HCT116 (cell line): ENCODE data around the gene CLEC4C. TPM values are rescaled to one million over a fixed set of nuclear protein-coding genes. Genes with fewer than 3 reads are reported as not detected.

Experiments used
- ATAC-seq: fragments of 200-7000 bp; cut with Tn5 transposase; 2 replicates; pipeline ENCODE4 v1.9.1; 2020; ENCODE audit warnings: mild to moderate bottlenecking, moderate library complexity
- BruUV-seq: library from RNA; stranded (reverse); fragments of 400-500 nt; replicated peaks from 2 replicates; lab custom pipeline; 2021; lab: Mats Ljungman, UMichigan
- CTCF ChIA-PET: fragments of 300-600 bp; sonication (Branson Sonifier 250); formaldehyde crosslinking; loops from one replicate; lab custom pipeline; 2021; ENCODE audit warnings: antibody characterized with exemption; lab: Charles Lee
- POLR2A ChIA-PET: fragments of 300-600, 350-600 bp; sonication (Branson Sonifier 250); formaldehyde crosslinking; loops from one replicate; lab custom pipeline; 2021; ENCODE audit warnings: antibody characterized with exemption; lab: Charles Lee
- RAD21 ChIA-PET, 2 experiments: fragments of 300-600 bp; sonication (Branson Sonifier 250); formaldehyde crosslinking; loops; one replicate each; lab custom pipeline; 2023; ENCODE audit warnings: low total read pairs in 2 of 2; ENCODE audit not compliant: uncharacterized antibody in 2 of 2, unreplicated experiment in 2 of 2, low non-redundant PET in 1 of 2; lab: Charles Lee
- DNase-seq: peaks from one replicate; pipeline ENCODE4 v3.0.0-alpha.2; 2010; ENCODE audit warnings: low read depth, low spot score
- H2AFZ ChIP-seq: fragments of 200-600 bp; shearing (Covaris generic), sonication (generic); 2 replicates; pipeline ENCODE4 v1.6.1; 2017; ENCODE audit warnings: low read depth, mixed run types, mixed read lengths, antibody characterized with exemption, low read length; ENCODE audit not compliant: poor library complexity, severe bottlenecking
- H3K27ac ChIP-seq: 2 replicates; pipeline ENCODE4 v1.5.1; 2012; ENCODE audit warnings: low read depth, low read length
- H3K27me3 ChIP-seq: fragments of 200-600 bp; sonication (generic); 2 replicates; pipeline ENCODE4 v1.6.1; 2016; ENCODE audit warnings: mixed run types, low read length, mixed read lengths; ENCODE audit not compliant: insufficient read depth
- H3K36me3 ChIP-seq, 2 experiments: fragments of 200-500 bp in 1 of 2; fragments of 200-600 bp in 1 of 2; sonication (Bioruptor generic) in 1 of 2; sonication (generic) in 1 of 2; 2 replicates each; pipeline versions ENCODE4 v1.5.1 to v1.6.1; 2014 to 2016; ENCODE audit warnings: low read length in 2 of 2, inconsistent platforms in 1 of 2, mixed read lengths in 1 of 2, mixed run types in 1 of 2; ENCODE audit not compliant: insufficient read depth in 2 of 2, control insufficient read depth in 1 of 2
- H3K4me1 ChIP-seq, 2 experiments: fragments of 200-600 bp in 1 of 2; sonication (generic) in 1 of 2; 2 replicates each; pipeline versions ENCODE4 v1.5.1 to v1.6.1; 2012 to 2017; ENCODE audit warnings: low read length in 2 of 2, inconsistent platforms in 1 of 2, mild to moderate bottlenecking in 1 of 2, mixed read lengths in 1 of 2, mixed run types in 1 of 2, moderate library complexity in 1 of 2; ENCODE audit not compliant: insufficient read depth in 2 of 2, control insufficient read depth in 1 of 2
- H3K4me2 ChIP-seq: fragments of 200-600 bp; sonication (generic); 2 replicates; pipeline ENCODE4 v1.6.1; 2017; ENCODE audit warnings: mixed run types, low read length, mixed read lengths
- H3K4me3 ChIP-seq, 2 experiments: fragments of 200-600 bp in 1 of 2; sonication (generic) in 1 of 2; replicated peaks in 1 of 2; 2 replicates each; pipeline ENCODE4 v1.5.1; 2011 to 2016; ENCODE audit warnings: low read length in 2 of 2, control low read depth in 1 of 2, low read depth in 1 of 2, mild to moderate bottlenecking in 1 of 2, mixed read lengths in 1 of 2, mixed run types in 1 of 2
- H3K79me2 ChIP-seq: fragments of 200-600 bp; sonication (generic); 2 replicates; pipeline ENCODE4 v1.6.1; 2017; ENCODE audit warnings: mild to moderate bottlenecking, mixed run types, low read length, moderate library complexity, mixed read lengths; ENCODE audit not compliant: insufficient read depth
- H3K9ac ChIP-seq: fragments of 200-600 bp; sonication (generic); 2 replicates; pipeline ENCODE4 v1.6.1; 2016; ENCODE audit warnings: low read length, mixed read lengths
- H3K9me2 ChIP-seq: fragments of 200-600 bp; sonication (generic), shearing (Covaris generic); 2 replicates; pipeline ENCODE4 v1.6.1; 2017; ENCODE audit warnings: mixed run types, mild to moderate bottlenecking, moderate library complexity; ENCODE audit not compliant: insufficient read depth
- H3K9me3 ChIP-seq, 2 experiments: fragments of 200-500 bp in 1 of 2; fragments of 200-600 bp in 1 of 2; sonication (Bioruptor generic) in 1 of 2; sonication (generic) in 1 of 2; 2 replicates each; pipeline ENCODE4 v1.6.1; 2014 to 2017; ENCODE audit warnings: low read length in 2 of 2, mixed read lengths in 2 of 2, inconsistent platforms in 1 of 2, low read depth in 1 of 2, mild to moderate bottlenecking in 1 of 2, mixed run types in 1 of 2, moderate library complexity in 1 of 2; ENCODE audit not compliant: control insufficient read depth in 1 of 2, insufficient read depth in 1 of 2
- H4K20me1 ChIP-seq: fragments of 200-600 bp; sonication (generic), shearing (Covaris generic); 2 replicates; pipeline ENCODE4 v1.6.1; 2017; ENCODE audit warnings: mixed run types, mild to moderate bottlenecking, moderate library complexity; ENCODE audit not compliant: insufficient read depth
- EGR1 ChIP-seq: IDR thresholded peaks from 2 replicates; pipeline ENCODE4 v1.6.1; 2012; ENCODE audit warnings: low read depth
- EZH2phosphoT487 ChIP-seq: fragments of 200-600 bp; IDR thresholded peaks from 2 replicates; pipeline ENCODE4 v1.6.1; 2018; ENCODE audit warnings: antibody characterized with exemption, borderline replicate concordance
- MAX ChIP-seq: IDR thresholded peaks from 2 replicates; pipeline ENCODE4 v1.6.1; 2012
- RAD21 ChIP-seq: IDR thresholded peaks from 2 replicates; pipeline ENCODE4 v1.6.1; 2012; ENCODE audit warnings: low read depth, mild to moderate bottlenecking
- YY1 ChIP-seq: IDR thresholded peaks from 2 replicates; pipeline ENCODE4 v1.6.1; 2011; ENCODE audit warnings: low read length, low read depth, moderate library complexity, mild to moderate bottlenecking; ENCODE audit not compliant: insufficient replicate concordance; ENCODE audit errors: extremely low read depth
- intact Hi-C: fragments of 100-400 bp; cut with micrococcal nuclease; formaldehyde crosslinking; loops from 2 replicates; pipeline ENCODE4 v1.10.0; 2022
- total RNA-seq: library from RNA; stranded (reverse); gene quantifications from one replicate; pipeline ENCODE4 v1.2.1, GENCODE V29; 2021; ENCODE audit not compliant: unreplicated experiment

Gene CLEC4C
- total RNA-seq, 1 experiment from 2014 or later = not detected

DNA sequence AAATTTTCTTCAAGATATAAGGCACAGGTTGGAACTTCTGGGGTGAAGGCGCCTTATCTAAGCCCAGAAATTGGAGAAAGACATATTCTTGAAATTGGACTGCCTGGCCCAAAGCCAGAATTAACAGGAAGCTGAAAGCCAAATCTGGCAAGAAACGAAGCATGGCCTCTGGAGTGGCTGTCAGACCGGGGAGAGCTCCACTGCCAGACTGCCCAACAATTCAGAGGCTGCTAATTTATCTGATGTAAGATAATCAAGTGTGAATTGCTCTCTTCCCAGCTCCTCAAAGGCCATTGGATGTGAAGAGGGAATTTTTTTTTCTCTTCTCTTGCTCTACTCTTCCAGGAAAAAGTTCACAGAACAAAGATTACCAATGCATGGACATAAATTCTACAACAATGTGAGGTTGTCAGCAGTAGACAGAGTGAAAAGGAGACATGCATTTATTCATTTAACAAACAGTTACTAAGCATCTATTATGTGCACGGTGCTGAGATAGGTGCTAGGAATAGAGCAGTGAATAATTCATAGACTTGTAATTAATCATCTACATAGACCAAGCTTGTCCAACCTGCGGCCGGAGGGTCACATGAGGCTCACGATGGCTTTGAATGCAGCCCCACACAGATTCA, 51.5 kb downstream of the CLEC4C start, which contains the start of gene GDF3:
TSS of gene GDF3 (minus strand) at position 210 of the 632 bp plus-strand sequence. CDS start at position 163, 47 bp downstream.
- Histone ChIP-seq H3K4me3 (no peak within 1 kb of the TSS), H3K27me3 (no peaks in the 10 kb centered on the region), H3K4me1 (no peaks in the 10 kb centered on the region), H3K9me2 (no peaks in the 10 kb centered on the region), H3K4me2 (no peak within 1 kb of the TSS)
- intact Hi-C loops = no loop called here
- TF ChIP-seq EZH2phosphoT487 = no peak
- TF ChIP-seq, all 23 proteins: peak for 0
- Histone ChIP-seq H3K9me3 (no peaks in the 10 kb centered on the region), H3K27ac (no peak within 1 kb of the TSS), H2AFZ (no peak within 1 kb of the TSS), H3K79me2 (no peaks in the 10 kb centered on the region), H4K20me1 (no peaks in the 10 kb centered on the region), H3K36me3 (no peaks in the 10 kb centered on the region), H3K9ac (no peak within 1 kb of the TSS)
- RAD21 ChIA-PET = no interaction called here
- BruUV-seq = no TSS peak
- CTCF ChIA-PET = no interaction called here
- ATAC-seq (no peak), DNase-seq (no peak)
- POLR2A ChIA-PET = no interaction called here

- Histone ChIP-seq H3K9me3 (no peaks in the 10 kb centered on the region), H2AFZ (no peak overlapping the region), H4K20me1 (no peaks in the 10 kb centered on the region), H3K27me3 (no peaks in the 10 kb centered on the region), H3K27ac (no peak overlapping the region), H3K36me3 (no peaks in the 10 kb centered on the region), H3K9ac (no peak overlapping the region), H3K79me2 (no peaks in the 10 kb centered on the region), H3K9me2 (no peaks in the 10 kb centered on the region), H3K4me3 (no peak overlapping the region), H3K4me1 (no peaks in the 10 kb centered on the region), H3K4me2 (no peak overlapping the region)
- POLR2A ChIA-PET = no interaction called here
- TF ChIP-seq RAD21 (no peak), YY1 (no peak), EGR1 (no peak), MAX (no peak), EZH2phosphoT487 (no peak)
- DNase-seq (no peak), ATAC-seq (no peak)
- no TSS peak for BruUV-seq
- CTCF ChIA-PET = no interaction called here
- intact Hi-C loops = no loop called here
- RAD21 ChIA-PET = no interaction called here
These were observed 52.0 kb downstream of the CLEC4C start for GRCh38 chr12:7695237-7695560.
